Psoas muscle (tissue), 8 donors: ENCODE results near the gene VPS33B. TPM values are rescaled to one million over a fixed set of nuclear protein-coding genes. Genes with fewer than 3 reads are reported as not detected.

Experiments used
- ATAC-seq, 4 donors: fragments of 200-7000 bp; cut with Tn5 transposase; one replicate each; pipeline ENCODE4 v1.9.1; 2020; ENCODE audit warnings: moderate library complexity in 3 of 4, mild to moderate bottlenecking in 2 of 4
- DNase-seq, 2 donors: peaks; one replicate each; pipeline ENCODE4 v3.0.0-alpha.2; 2020
- H3K27ac ChIP-seq: fragments of 200-600 bp; one replicate; pipeline ENCODE4 v1.8.0; 2022
- H3K27me3 ChIP-seq, 3 donors: fragments of 200-600 bp in 1 of 3; one replicate each; pipeline versions ENCODE4 v1.6.1 to v1.8.0; 2013 to 2022; ENCODE audit warnings: low read length in 2 of 3, mild to moderate bottlenecking in 2 of 3, moderate library complexity in 1 of 3; ENCODE audit not compliant: insufficient read depth in 3 of 3
- H3K36me3 ChIP-seq, 2 donors: fragments of 200-600 bp in 1 of 2; one replicate each; pipeline versions ENCODE4 v1.6.1 to v1.8.0; 2013 to 2022; ENCODE audit warnings: low read depth in 1 of 2, mild to moderate bottlenecking in 1 of 2, moderate library complexity in 1 of 2; ENCODE audit not compliant: insufficient read depth in 1 of 2
- H3K4me1 ChIP-seq: fragments of 200-600 bp; one replicate; pipeline ENCODE4 v1.8.0; 2022
- H3K4me3 ChIP-seq: fragments of 200-600 bp; one replicate; pipeline ENCODE4 v1.8.0; 2022; ENCODE audit warnings: mild to moderate bottlenecking
- H3K9me3 ChIP-seq: fragments of 200-600 bp; one replicate; pipeline ENCODE4 v1.8.0; 2022
- CTCF ChIP-seq: fragments of 200-600 bp; IDR thresholded peaks from one replicate; pipeline ENCODE4 v1.8.0; 2022; ENCODE audit warnings: antibody characterized with exemption
- WGBS, 3 donors: extraction: QIAGEN DNeasy Blood & Tissue Kit; methylation state at CpG; one replicate each; pipeline versions ENCODE4 v1.1.6 to v1.1.7; 2013; 5-methylcytosine and 5-hydroxymethylcytosine counted together
- intact Hi-C, 2 donors: fragments of 100-400 bp; cut with DNase I; formaldehyde crosslinking; loops; one replicate each; pipeline versions ENCODE4 v1.11.0 to v1.14.2; 2022
- polyA plus RNA-seq, 3 donors: library from polyadenylated mRNA; stranded (reverse); fragments of 200-250 nt; gene quantifications; one replicate each; pipeline ENCODE4 v1.2.3, GENCODE V29; 2013
- total RNA-seq, 4 donors: library from RNA; stranded (reverse); fragmentation: NEBNext Ultra II Directional in 2 of 4; extraction: Animal tissue kit (Norgen Biotek cat#: 25700) in 2 of 4; gene quantifications; one replicate each; pipeline versions ENCODE4 v1.2.1 to v1.2.4, GENCODE V29; 2021 to 2023
- donor health status: healthy with polysubstance abuse.
- donor health status: DM: no; HTN: no; CAD: no; lungs with moderate emphysema.
- donor health status: Bipolar disorder and iron deficiency.
- donor health status: healthy.
- donor health status: DM: yes; HTN: yes; CAD: no.
- donor health status: DM: no; HTN: no; CAD: no.
- donor health status: DM: no; HTN: no; CAD: no.
- donor health status: DM: yes; HTN: yes; CAD: no.

The VPS33B gene
- total and polyA plus RNA-seq, 7 donors: 3.2 to 7.5 (median 4.9) TPM

GRCh38 chr15:90990446-90990845 lies 31.9 kb downstream of the VPS33B start:
- no peaks in the 10 kb centered on the region for H3K36me3 ChIP-seq
- H3K4me1 ChIP-seq: peaks cover 3% of the 10 kb centered on the region
- intact Hi-C loops: loop anchor here in 1 of 2 donors (5.0 kb wide), 1 partner anchor 33 kb away; no protein-coding TSS in a partner anchor
- ATAC-seq (no peak), DNase-seq (no peak)
- no peaks in the 10 kb centered on the region for H3K9me3 ChIP-seq
- H3K27ac ChIP-seq: no peak overlapping the region
- H3K4me3 ChIP-seq: no peak overlapping the region
- TF ChIP-seq CTCF: no peak
- no peaks in the 10 kb centered on the region for H3K27me3 ChIP-seq
- WGBS, 3 donors: 98 to 100% (median 99%) methylated on average over 4 of the region's 4 CpGs

- 93 to 95% (median 94%) methylated on average over 7 of the region's 7 CpGs for WGBS, 3 donors
- peaks cover 3% of the 10 kb centered on the region for H3K4me1 ChIP-seq
- TF ChIP-seq CTCF: no peak
- no peaks in the 10 kb centered on the region for H3K36me3 ChIP-seq
- no peak overlapping the region for H3K4me3 ChIP-seq
- no peak overlapping the region for H3K27ac ChIP-seq
- no peak for DNase-seq
- intact Hi-C loops: no loop called here
- H3K27me3 ChIP-seq: no peaks in the 10 kb centered on the region
- H3K9me3 ChIP-seq: no peaks in the 10 kb centered on the region
- ATAC-seq: no peak
Measured at GRCh38 chr15:90989040-90989768, 33.2 kb downstream of the VPS33B start.

GRCh38 chr15:90988296-90988695 lies 34.1 kb downstream of the VPS33B start:
- H3K27ac ChIP-seq: no peak overlapping the region
- ATAC-seq: no peak
- 65 to 80% (median 66%) methylated on average over 6 of the region's 6 CpGs for WGBS, 3 donors

GRCh38 chr15:90987561-90988141 lies 34.7 kb downstream of the VPS33B start:
- DNase-seq (no peak), ATAC-seq (no peak)
- Histone ChIP-seq H3K27me3 (no peaks in the 10 kb centered on the region), H3K27ac (no peak overlapping the region), H3K4me3 (no peak overlapping the region), H3K36me3 (peaks cover 0 to 3% of the 10 kb centered on the region in 2 donors), H3K9me3 (no peaks in the 10 kb centered on the region), H3K4me1 (no peaks in the 10 kb centered on the region)
- intact Hi-C loops: no loop called here
- TF ChIP-seq CTCF: no peak
- WGBS, 3 donors: 67 to 75% (median 70%) methylated on average over 7 of the region's 7 CpGs

More at GRCh38 chr15:90988296-90988695, 34.1 kb downstream of the VPS33B start:
- H3K9me3 ChIP-seq: no peaks in the 10 kb centered on the region
- no peaks in the 10 kb centered on the region for H3K27me3 ChIP-seq
- no peak for TF ChIP-seq CTCF
- no peak for DNase-seq
- intact Hi-C loops: no loop called here
- no peaks in the 10 kb centered on the region for H3K4me1 ChIP-seq
- peaks cover 0 to 3% of the 10 kb centered on the region in 2 donors for H3K36me3 ChIP-seq
- H3K4me3 ChIP-seq: no peak overlapping the region
